NCI-H146 treated with DMSO at 0.1 percent for 48 hours (cell line): Measurements from ENCODE around the gene EFNA4.

ENCODE experiments used
- DNase-seq: peaks from one replicate; lab custom pipeline; 2025; ENCODE audit not compliant: unreplicated experiment; lab: John Stamatoyannopoulos, UW

EFNA4 gene

GRCh38 chr1:155051342-155051776 lies 12.2 kb upstream of the EFNA4 start:
- no peak for DNase-seq

- DNase-seq, result peak; percentile 8
These were observed 11.7 kb upstream of the EFNA4 start for GRCh38 chr1:155051777-155052398.

- no peak for DNase-seq
These were observed 10.8 kb upstream of the EFNA4 start for GRCh38 chr1:155052439-155053395.

GRCh38 chr1:155053531-155054105 lies 9.9 kb upstream of the EFNA4 start:
- no peak for DNase-seq

- no peak for DNase-seq
These were observed 6.4 kb upstream of the EFNA4 start for GRCh38 chr1:155057104-155057503.

- DNase-seq, result no peak
These were observed 5.7 kb upstream of the EFNA4 start for GRCh38 chr1:155057788-155058211.

GRCh38 chr1:155060736-155061135 lies 2.8 kb upstream of the EFNA4 start:
- no peak for DNase-seq

GRCh38 chr1:155061381-155062150 lies 2.0 kb upstream of the EFNA4 start:
- DNase-seq, result peak; percentile 42

GRCh38 chr1:155062151-155062686 lies 1.3 kb upstream of the EFNA4 start:
- DNase-seq, result no peak

- DNase-seq, result no peak
These were observed 683 bp upstream of the EFNA4 start for GRCh38 chr1:155062702-155063411.

- DNase-seq, result peak; percentile 5
These were observed 731 bp downstream of the EFNA4 start for GRCh38 chr1:155064111-155064831.

GRCh38 chr1:155064832-155065429 lies 1.4 kb downstream of the EFNA4 start:
- DNase-seq, result no peak

- DNase-seq, result no peak
These were observed 3.2 kb downstream of the EFNA4 start for GRCh38 chr1:155066777-155067176.

- DNase-seq, result no peak
These were observed 5.1 kb downstream of the EFNA4 start for GRCh38 chr1:155068599-155068998.

GRCh38 chr1:155069551-155070157 lies 6.1 kb downstream of the EFNA4 start:
- peak; percentile 64 for DNase-seq

GRCh38 chr1:155070158-155070621 lies 6.7 kb downstream of the EFNA4 start:
- peak; percentile 64 for DNase-seq

- DNase-seq, result peak; percentile 49
These were observed 7.4 kb downstream of the EFNA4 start for GRCh38 chr1:155070721-155071569.

GRCh38 chr1:155071701-155072100 lies 8.2 kb downstream of the EFNA4 start:
- DNase-seq, result peak; percentile 46
